ENCODE results near the gene CACNA1B.

CACNA1B gene

DNA sequence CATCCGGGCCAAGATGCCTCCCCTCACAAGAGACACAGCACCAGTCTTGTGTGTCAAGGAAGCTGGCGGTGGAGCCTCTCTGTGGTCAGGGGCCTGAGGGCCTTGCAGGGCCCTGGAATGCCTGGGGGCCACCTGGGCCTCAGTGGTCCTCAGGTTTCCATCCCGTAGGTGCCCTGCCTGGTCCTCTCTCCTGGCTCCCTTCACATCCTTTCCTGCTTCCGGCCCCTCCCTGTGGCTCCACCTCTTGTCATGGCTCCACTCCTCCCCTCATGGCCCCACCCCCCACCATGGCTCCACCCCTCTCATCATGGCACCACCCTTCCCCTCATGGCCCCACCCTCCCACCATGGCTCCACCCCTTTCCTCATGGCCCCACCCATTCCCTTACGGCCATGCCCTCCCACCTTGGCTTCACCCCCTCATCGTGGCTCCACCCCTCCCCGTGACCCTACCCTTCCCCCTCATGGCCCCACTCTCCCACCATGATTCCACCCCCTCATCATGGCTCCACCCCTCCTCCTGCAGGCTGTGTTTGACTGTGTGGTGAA, 175.8 kb downstream of the CACNA1B start:
- no peak for DNase-seq (ENCODE audit: low read depth in 2 of 2)

DNA sequence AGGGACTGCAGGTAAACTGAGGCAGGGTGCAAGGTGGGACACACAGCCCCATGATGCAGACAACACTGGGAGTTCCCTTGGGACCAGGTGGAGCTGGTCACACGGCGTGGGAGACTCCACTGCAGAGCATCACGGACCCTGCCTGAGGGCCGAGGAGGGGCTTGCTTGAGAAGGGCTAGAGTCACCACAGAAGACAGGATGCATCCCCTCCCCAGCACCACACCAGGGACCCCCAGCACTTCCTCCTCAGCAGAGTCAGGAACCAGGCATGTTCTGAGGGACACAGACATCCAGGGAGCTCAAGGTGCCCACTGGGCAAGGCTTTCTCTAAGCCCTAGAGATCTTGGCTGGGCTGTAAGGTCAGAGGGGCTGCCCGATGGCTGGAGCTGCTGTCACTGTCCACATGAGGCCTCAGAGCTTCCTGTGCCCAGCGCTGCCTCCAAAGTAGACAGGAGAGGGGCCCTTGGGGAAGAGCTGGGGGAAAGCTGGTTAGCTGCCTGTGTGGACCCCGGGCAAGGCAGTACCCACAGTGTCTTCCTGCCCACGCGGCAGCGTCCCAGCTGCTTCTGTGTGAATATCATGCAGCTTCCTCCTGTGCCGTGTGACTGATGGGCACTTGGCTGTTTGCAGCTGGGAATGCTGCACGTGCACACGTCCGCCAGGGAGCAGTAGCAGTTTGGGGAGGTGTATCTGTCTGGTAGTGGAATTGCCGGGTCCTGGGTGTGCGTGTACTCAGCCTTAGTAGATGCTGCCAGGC, 176.6 kb downstream of the CACNA1B start:
- DNase-seq (ENCODE audit: low read depth in 2 of 2): no peak

DNA sequence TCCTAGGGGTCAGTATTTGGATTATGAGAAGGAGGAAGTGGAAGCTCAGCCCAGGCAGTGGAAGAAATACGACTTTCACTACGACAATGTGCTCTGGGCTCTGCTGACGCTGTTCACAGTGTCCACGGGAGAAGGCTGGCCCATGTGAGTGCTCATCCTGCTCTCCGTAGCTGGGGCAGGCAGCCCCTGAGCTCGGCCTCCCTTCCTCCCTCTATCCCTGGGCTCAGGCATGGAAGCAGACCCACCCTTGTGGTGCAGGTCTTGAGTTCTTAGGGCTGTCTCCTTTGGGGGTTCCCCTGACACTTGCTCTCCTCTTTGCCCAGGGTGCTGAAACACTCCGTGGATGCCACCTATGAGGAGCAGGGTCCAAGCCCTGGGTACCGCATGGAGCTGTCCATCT, 180.1 kb downstream of the CACNA1B start:
- no peak for DNase-seq (ENCODE audit: low read depth in 2 of 2)

DNA sequence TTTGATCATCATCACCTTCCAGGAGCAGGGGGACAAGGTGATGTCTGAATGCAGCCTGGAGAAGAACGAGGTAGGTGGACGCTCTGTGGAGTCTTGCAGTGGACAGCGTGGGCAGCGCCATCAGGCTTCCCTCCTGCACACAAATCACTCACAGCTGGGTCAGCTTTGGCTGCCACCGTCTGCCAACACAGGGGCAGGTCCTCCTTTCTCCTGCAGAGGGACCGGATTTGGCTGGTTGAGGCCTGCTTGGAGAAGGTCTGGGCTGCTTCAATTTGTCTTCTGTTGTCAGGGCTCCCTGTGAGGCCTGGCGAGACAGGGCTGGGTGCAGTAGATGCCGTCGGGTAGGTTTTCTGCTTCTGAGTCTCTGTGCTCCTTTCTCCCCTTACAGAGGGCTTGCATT, 180.6 kb downstream of the CACNA1B start:
- no peak for DNase-seq (ENCODE audit: low read depth in 2 of 2)

DNA sequence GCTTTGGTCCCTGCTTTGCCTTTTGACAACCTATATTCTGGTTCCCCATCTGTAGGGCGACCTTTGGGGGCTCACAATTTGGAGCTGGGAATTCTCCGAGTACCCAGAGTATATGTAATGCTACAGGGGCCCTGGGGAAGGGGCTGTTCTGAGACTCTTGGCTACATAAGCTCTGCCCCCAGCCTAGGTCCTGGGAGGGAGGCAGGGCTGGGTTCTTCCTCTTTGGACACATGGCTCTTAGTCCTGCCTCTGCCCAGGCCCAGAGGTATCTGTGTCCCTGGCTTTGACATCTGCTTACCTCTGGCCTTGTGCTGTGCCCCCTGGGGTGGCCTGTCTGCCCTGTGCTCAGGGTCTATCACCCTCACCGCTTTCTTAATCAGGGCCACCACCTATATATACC, 181.6 kb downstream of the CACNA1B start:
- DNase-seq (ENCODE audit: low read depth in 2 of 2): no peak

DNA sequence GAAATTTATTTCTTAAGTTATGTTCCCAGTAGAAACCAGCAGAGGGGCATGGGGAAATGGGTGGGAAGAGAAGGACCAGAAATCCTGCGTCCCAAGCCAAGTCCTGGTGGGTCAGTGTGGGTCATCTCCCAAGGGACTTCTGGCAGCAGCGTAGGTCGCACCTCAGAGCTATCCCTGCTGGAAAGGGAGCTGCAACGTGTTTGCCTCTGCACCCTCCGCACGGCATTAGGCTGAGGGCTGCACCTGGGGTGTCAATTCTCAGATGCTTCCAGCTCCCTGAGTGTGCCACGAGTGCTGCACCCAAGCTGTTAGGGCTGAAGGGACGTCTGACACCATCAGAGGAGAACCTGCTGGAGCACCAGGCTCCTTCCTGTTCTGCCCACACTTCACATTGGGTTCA, 182.8 kb downstream of the CACNA1B start:
- DNase-seq (ENCODE audit: low read depth in 2 of 2): no peak

DNA sequence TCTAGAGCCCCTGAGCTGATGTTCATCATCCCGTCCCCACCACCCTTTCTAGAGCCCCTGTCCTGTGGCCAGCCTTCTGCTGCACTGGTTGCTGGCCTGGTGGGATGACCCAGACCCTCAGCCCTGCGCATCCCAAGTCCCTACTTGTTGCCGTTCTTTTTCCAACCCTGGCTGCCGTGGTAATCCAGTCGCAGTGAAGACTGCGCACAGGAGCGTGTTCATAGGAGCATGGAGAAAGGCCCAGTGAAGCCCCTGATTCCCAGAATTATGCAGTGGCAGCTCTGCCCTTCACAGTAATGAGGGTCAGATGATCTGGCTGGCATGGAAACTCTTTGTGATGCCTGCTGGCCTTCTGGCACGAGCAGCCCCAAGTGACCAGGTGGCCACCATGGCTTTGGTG, 183.3 kb downstream of the CACNA1B start:
- no peak for DNase-seq (ENCODE audit: low read depth in 2 of 2)

DNA sequence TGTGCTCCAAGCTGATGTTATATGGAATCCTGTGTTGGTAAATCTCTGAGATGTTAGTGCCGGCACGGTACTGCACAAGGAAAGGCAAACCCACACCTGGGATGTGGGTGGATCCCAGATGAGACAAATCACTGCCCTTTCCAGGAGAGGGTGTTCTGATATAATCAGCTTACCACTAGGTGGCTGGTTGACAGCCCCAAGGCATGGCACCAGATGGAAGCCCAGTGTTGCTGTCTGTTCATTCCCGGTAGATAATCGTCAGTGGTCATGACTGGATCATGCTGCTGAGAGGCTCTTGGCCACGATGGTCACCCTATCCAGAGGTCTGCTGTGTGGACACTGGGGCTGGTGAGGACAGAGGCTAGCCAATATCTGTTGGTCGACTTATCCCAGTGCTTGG, 184.0 kb downstream of the CACNA1B start:
- no peak for DNase-seq (ENCODE audit: low read depth in 2 of 2)

DNA sequence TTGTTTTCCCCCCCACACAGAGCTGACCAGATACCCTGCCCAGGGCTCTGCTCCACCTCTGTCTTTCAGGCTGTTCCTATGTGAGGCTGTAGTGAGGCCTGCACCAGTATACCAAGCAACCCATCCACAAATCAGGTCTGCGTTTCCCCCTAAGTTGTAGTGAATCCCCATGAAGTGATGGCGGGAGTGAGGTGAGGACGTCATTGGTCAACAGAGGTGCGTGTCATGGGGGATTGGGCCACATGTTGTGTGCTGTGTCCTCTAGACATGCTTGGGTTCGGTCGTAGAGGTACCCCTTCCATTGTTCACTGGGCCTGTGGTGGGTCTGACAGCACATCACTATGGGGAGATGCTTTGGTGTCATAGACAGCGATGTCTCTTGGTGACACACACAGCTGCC, 184.6 kb downstream of the CACNA1B start:
- DNase-seq (ENCODE audit: low read depth in 2 of 2): no peak

DNA sequence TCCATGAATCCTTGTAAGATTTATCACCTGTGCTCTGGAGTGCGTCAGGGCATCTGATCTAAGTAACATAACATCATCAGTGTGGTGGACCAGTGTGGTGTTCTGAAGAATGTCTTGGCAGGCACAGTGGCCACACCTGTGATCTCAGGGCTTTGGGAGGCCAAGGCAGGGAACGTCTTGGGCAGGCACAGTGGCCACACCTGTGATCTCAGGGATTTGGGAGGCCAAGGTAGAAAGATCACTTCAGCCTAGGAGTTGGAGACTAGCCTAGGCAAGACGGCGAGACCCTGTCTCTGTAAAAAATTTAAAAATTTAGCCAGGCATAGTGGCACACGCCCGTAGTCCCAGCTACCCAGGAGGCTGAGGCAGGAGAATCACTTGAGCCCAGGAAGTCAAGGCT, 185.5 kb downstream of the CACNA1B start:
- no peak for DNase-seq (ENCODE audit: low read depth in 2 of 2)

DNA sequence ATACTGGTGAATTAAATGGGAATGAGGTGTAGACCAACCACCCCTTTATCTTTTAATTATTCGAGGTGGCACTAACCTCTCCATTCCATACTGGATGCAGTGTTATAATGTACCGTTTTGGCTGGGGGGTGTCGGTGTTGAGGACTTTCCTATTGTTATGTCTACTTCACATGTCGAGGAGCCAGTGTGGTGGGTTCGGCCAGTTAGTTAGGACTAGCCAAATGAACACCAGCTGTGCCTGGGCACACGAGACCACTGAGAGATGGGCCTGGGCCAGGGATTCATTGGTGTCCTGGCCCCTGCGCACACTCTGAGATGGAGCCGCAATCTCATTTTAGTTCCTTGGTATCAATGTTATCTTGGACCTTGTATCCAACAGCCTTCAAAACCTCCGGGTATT, 186.2 kb downstream of the CACNA1B start:
- DNase-seq (ENCODE audit: low read depth in 2 of 2): no peak

DNA sequence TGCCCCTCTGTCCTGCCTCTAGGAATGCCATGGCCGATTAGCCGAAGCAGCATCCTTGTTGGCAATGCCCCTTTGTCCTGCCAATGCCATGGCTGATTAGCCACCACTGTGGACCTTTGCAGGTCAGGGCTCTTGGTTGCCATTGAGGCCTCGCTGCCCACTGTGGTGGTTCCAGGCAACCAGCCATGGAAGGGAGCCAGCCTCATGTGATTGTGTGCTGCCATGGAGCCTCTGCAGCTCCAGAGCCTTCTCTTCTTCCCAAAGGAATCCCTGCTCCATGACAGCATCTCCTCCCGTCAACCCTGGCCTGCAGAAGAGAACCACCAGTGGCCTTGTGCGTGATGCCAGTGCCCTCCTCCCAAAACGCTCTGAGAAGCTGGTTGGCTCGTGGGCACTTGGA, 187.0 kb downstream of the CACNA1B start:
- no peak for DNase-seq (ENCODE audit: low read depth in 2 of 2)

DNA sequence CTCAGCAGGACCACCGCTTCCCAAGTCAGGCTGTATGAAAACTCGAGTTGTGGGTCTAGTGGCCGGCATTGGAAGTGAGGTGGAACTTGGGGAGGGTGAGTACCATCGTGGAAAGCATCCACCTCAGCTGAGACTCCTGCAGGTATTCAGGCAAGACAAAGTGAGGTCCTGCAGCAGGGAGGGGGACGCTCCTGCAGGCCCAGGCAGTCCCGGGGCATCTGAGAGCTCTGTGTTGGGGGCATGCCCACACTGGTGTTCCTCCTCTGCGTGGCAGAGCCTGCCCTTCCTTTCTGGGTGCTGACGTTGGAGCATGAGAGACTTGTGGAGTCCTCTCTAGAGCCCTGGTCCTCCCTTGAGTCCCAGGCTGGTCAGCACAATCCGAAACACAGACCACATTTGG, 187.7 kb downstream of the CACNA1B start:
- DNase-seq (ENCODE audit: low read depth in 2 of 2): no peak

DNA sequence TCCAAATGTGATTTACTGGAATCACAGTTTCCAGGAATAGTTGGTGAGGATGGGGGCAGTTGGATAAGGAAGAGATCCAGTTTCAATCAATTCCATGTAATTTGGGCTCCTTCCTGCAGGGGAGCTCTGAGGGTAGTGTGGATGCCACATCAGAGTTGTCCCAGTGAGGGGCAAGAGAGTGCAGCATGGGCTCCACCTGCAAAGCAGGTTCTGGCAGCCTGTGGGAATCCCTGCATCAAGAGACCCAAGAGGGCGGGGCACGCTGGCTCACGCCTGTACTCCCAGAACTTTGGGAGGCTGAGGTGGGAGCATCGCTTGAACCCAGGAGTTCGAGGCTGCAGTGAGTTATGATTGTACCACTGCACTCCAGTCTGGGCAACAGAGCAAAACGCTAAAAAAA, 188.5 kb downstream of the CACNA1B start:
- no peak for DNase-seq (ENCODE audit: low read depth in 2 of 2)

DNA sequence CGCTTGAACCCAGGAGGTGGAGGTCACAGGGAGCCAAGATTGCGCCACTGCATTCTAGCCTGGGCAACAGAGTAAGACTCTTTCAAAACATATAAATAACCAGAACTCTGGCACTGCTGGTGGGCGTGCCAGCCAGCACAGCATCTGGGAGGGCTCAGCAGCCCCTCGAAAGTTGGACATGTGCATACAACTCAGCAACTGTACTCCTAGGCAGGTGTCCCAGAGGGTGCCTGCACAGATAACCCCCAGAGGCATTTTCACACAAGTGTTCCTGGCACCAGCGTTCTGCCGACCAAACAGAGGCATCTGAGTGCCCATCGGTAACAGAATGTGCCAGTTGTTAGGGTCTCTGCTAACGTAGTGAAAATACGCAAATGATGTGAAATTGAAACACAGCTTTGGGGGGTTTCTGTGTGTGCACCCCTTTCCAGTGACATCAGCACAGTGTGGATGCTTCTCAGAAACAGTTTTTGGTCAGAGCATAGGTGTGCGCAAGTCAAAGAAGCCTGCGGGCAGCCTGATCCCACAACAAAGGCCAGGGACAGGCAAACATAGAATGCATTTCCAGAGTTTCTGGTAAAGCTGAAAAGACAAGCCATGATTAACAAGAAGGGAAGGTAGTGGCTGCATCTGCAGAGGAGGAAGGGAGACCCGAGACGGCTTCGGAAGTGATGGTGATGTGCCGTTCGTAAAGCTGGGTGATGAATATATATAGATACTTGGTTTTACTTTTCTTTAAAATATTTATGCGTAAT, 190.2 kb downstream of the CACNA1B start:
- DNase-seq (ENCODE audit: low read depth in 2 of 2): no peak

DNA sequence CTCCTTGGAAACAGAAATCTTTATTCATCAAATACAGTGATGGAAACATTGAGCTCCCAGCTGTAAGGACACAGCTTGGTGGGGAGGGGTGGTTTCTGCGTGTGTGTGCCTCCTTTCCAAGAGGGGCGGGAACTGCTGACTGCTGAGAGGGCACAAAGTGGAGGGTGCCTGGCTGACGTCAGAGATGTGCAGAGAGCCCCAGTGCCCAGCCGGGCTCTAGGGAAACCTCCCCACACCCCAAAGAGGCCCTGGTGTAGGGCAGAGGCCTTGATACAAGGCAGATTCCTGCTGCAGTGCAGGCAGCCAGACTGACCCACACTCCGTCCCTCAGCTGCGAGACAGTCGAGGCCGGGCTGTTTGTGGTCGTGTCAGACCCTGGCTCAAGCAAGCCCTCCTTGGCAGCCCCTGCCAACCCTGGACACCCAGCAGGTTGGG, 191.0 kb downstream of the CACNA1B start:
- no peak for DNase-seq (ENCODE audit: low read depth in 2 of 2)

DNA sequence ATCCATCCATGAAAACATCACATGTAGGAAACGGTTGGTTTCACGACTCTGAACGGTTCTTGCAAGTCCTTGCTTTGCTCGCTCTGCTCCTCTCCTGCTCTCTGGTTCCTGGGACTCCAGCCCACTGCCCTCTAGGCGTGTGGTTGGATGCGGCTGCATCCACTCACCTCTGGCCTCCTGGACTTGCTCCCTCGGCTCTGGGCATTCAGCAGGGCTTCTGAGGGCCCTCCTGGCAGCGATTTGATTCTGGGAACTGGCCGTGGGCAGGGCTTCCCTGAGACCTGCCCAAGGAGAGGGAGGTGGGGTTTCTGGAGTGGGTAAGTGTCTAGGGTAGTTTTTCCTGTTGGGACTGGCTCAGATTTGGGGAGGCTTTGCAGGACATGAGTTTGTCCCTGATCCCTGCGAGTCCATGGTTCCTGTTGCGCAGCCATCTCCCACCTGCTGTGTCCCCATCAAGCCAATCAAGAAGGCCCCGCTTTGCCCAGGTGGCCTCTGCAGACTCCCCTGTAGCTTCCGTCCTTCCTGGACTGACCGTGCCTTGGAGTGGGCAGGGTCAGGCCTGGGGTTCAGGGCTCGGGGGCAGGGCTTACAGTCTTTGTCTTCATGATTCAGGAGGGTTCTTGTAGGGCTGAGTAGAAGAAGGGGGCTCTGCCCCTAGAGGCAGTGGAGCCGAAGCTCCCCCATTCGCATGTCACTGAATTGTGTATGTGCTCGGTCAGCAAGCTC, 192.3 kb downstream of the CACNA1B start:
- DNase-seq (ENCODE audit: low read depth in 2 of 2): no peak

DNA sequence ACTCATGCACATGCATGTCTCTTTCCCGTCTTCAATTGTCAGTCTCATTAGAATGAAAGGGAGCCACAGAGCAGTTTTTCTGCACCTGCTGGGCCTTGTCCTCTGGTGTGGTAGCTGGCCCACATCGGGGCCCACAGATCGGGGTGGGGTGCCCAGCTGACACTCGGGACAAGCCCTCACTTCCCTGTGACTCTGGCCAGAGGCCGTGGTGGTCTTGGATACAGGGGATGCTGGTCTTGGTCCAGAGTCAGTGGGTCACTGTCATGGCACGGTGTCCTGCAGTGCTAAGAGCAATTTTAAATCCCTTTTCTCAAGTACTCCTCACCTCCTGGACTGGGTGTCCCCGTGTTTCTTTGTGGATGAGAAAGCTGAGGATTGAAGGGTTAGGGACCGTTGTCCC, 193.2 kb downstream of the CACNA1B start:
- DNase-seq (ENCODE audit: low read depth in 2 of 2): no peak

DNA sequence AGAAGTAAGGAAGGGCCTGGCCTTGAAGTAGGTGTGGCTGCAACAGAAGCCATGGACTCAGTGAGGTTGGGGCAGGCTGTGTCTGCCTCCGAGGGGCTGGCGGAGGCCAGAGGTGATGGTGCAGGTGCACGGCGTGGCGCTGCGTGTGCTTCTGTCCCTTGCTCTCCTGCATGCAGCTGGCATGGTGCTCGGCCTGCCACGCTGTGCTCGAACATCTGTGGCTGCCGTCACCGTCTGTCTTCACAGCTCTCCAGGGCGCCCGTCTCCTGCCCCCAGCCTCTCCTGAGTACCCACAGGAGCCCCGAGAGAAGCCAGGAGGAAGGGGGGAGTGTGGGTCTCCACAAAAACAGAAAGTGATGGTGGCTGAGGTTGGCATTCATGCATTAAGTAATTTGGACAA, 193.7 kb downstream of the CACNA1B start:
- no peak for DNase-seq (ENCODE audit: low read depth in 2 of 2)

DNA sequence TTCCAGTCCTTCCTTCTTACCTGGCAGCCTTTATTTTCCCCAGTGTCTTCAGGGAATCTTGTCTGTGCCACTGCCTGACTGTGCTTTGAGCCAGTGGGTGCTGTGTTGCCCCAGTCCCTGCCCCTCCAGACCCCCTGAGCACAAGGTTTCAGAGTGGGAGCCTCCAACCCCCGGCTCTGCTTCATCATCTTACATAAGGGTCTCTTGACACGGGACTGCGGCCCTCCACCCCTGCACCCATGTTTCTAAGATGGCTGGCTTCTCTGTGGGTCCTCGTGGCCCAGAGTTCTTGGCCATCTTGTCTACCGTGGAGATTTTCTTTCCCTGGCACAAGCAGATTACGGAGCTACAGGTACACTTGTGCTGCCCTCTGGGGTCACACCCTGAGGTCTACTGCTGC, 194.1 kb downstream of the CACNA1B start:
- no peak for DNase-seq (ENCODE audit: low read depth in 2 of 2)

DNA sequence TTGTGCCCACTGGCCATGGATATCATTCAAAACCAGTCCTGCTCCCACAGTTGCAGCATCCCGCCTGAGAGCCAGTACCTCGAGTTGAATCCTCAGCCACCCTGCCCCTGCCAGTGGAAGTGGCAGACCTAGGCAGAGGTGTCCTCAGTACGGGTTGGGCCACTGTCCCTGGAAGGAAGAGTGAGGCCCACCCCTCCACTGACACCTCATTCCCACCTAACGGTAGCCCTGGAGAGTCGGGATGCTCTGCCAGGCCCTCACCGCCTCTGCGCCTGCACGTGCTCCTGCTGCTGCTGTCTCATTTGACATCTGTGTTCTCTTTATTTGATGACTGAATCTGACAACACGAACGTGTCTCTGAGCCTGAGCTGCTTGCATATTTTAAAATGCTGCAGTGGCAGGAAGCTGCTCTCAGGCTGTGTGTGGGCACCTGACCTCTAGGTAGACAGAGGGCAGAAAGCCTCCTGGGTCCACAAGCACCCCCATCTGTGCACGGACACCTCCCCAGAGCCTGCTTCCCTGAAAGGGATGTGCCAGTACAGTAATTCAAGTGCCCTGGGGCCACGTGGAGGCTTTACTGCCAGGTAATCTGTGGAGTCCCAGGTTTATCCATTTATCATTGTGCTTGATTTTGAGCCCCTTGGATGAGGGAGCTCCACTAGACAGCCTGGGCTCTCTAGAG, 194.7 kb downstream of the CACNA1B start:
- no peak for DNase-seq (ENCODE audit: low read depth in 2 of 2)

DNA sequence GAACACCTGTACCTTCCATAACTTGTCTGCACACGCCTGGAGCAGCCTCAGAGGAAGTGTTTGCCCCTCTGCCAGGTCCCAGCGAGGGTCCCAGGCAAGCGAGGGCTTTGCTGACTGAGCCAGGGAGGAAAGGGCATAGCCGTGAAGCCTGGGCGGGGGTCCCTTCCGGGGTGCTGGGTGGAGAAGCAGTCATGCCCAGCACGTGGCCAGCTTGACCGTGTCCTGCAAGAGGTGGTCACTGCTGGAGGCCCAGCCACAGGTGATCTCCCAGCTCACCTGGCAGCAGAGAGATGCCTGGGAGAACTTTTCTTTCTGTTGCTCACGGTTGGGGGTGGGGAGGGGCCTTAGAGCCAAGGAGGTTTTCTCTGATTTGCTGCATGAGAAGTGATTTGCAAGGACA, 195.3 kb downstream of the CACNA1B start:
- DNase-seq (ENCODE audit: low read depth in 2 of 2): no peak
